Caki2 (cell line): ENCODE results near the gene PRKAR2B. TPM values are rescaled to one million over a fixed set of nuclear protein-coding genes. Genes with fewer than 3 reads are reported as not detected.
"Not testable (repeated sequence)": the region's sequence is repeated elsewhere in the genome, so short reads cannot be mapped to it uniquely, and the experiment has no call there.

Experiments
- DNase-seq: peaks from one replicate; pipeline ENCODE4 v3.0.0-alpha.2; 2015; ENCODE audit warnings: low read depth
- in situ Hi-C: cut with HindIII; loops from 2 replicates; pipeline ENCODE4 v1.10.0; 2016; ENCODE audit warnings: low sequenced_read_pairs, low pct_unique_long_range_greater_than_20kb, mixed read lengths
- total RNA-seq: library from RNA; depleted of rRNA; stranded (reverse); fragments of >200 nt; shearing (Covaris generic); gene quantifications from 2 replicates; pipeline ENCODE4 v1.2.3, GENCODE V29; 2014; ENCODE audit warnings: low replicate concordance

The PRKAR2B gene
- total RNA-seq, 1 experiment from 2014 or later = 14.0 TPM

DNA sequence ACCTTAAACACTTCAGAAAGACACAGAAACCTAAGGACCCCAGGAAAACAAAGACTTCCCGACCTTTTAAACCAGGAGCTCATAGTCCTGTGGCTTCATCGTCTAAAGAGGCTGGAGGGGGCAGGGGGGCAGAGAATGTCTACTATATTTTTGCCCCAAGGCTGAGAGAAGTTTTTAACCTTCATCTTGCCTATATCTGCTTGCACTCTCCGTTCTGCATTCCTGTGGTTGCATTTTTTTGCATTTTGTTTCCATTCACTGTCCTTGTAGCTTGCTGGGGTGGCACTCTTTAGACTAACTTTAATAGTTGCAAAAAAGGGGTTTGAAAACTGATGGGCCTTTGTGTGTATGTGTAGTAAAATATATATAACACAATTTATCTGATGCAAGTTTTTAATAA, 23.7 kb downstream of the PRKAR2B start:
- DNase-seq = no peak
- in situ Hi-C loops = no loop called here

DNA sequence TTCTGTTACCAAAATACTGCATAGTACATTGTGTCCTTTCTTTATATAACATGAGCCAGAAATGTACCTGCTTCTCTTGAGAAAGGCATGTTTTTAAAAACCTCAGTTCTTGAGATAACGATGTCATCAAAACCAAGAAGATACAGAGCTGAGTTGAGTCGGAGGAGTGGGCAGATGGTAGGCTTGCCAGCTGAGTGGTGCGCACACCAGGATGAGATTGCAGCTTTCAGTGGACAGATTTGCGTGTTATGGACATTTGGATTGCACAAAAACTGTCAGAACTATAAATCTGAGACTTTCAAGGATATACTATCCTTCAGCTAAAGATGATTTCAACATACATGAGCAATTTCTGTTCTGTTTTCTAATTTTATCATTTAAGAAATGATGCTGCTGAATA, 25.0 kb downstream of the PRKAR2B start:
- DNase-seq = no peak
- in situ Hi-C loops = no loop called here

DNA sequence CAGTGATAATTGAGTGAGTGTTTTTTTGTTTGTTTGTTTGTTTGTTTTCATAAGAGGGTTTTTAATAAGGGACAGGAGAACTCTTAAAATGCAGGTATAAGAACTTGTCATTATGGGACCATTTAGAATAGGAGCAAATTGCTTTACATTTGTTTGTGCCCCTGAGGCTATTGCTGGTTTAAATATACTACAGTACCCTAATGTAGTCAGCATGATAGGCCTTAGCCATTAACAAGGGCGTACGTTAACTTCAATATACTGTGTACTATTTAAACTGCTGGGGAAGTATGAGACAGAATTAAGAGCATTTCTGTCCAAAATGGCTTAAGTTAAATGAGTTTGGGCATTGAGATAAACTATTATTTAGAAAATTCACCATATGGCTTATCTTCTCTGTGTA, 26.2 kb downstream of the PRKAR2B start:
- in situ Hi-C loops = no loop called here
- no peak for DNase-seq

DNA sequence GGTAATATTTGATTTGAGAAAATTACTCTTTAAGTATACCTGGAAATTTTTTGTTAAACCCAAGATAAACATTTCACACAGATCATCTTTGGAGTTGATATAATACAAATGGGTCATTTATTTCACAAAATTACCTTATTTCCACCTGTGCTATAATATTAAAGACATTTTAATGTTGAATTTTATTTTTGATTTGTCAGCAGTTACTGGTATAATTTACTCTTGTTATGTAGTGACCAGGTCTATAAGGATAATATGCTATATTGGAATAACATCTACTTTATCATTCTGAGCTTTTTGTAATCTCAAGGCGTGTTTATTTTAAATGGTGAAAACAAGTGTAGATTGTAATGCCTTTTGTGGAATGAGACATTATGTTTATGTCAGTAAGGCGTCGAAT, 26.6 kb downstream of the PRKAR2B start:
- no peak for DNase-seq
- in situ Hi-C loops = no loop called here

DNA sequence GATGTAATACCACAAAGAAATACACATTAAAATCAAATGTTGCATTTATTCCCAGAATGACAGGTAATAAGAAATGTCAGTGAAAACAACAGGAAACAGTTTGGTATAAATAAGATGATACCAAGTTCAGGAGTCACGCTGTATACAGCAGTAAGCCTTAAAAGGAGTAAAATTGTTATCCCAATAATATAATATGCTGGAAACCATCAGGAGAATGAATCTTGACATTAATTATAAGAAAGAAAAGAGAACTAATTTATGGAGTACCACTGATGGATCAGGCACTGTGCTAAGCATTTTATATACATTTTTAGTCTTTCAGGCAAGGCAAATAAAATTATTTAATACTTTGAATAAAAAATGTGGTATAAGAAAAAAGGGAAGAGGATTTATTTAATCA, 27.6 kb downstream of the PRKAR2B start:
- in situ Hi-C loops = no loop called here
- DNase-seq = no peak

DNA sequence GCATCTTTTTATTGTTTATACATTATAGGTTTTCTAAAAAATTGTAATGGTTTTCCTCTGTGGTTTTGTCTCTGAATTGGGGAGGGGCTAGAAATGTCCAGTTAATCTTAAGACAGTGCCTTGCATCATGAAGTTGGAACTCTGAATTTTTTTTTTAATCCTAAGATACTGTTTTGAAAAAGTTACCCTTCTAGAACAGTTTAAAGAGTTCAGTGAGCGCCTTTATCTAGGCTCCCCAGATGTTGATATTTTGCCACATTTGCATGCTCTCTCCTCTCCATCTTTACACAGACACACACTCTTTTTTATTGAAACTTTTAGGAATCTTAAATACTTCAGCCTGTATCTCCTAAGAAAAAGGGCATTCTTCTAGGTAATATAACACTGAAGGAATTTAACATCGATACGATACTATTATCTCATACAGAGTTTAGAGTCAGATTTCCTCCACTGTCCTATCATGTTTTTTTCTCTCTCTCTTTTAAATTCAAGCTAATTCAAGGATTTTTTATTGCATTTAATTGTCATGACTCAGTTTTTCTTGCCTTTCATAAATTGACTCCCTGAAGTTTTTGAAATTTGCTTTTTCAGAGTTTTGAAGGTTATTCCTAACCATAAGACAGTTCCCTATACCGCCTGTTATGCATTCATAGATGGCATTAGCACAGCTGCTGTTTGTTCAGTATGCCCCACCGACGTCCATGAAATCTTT, 31.5 kb downstream of the PRKAR2B start:
- DNase-seq = no peak
- in situ Hi-C loops = no loop called here

DNA sequence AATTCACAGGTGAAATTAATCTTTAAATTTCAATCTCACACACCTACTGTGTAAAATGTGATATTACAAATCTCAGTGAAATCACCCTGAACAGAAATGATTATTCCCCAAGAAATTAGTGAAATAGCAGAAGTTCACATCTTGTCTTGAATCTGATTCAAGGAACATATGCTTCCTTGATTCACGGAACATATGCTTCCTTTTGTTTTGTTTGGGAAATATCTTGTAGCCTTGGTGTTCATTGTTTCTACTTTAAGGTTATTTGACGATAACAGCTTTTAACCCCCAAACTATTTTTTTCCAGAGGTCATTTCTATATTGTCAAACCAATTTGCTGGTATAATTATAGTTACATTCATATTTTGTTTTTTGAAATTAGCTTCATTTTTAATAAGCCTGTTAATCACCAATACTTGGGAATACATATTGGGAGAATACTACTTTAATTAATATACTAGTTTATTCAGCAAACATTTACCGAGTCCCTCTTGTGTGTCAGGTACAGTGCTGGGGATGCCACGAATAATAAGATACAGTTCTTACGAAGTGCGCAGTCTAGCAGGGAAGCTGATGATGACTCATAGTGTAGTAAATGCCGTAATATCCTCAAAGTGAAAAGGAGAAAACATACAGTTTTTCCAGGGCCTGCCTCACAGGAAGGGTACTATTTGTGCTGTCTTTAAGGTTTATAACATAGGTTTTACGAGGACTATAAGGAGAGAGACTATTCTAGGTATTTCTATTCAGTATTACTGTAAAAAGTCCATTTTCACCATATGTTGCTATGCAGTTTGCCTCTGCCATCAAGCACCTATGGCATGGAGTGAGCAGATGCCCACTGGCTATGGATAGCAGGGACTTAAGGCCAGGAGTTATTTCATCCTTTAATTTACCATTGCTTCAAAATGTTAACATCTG, 32.5 kb downstream of the PRKAR2B start:
- peak; percentile 18 for DNase-seq
- in situ Hi-C loops = no loop called here

DNA sequence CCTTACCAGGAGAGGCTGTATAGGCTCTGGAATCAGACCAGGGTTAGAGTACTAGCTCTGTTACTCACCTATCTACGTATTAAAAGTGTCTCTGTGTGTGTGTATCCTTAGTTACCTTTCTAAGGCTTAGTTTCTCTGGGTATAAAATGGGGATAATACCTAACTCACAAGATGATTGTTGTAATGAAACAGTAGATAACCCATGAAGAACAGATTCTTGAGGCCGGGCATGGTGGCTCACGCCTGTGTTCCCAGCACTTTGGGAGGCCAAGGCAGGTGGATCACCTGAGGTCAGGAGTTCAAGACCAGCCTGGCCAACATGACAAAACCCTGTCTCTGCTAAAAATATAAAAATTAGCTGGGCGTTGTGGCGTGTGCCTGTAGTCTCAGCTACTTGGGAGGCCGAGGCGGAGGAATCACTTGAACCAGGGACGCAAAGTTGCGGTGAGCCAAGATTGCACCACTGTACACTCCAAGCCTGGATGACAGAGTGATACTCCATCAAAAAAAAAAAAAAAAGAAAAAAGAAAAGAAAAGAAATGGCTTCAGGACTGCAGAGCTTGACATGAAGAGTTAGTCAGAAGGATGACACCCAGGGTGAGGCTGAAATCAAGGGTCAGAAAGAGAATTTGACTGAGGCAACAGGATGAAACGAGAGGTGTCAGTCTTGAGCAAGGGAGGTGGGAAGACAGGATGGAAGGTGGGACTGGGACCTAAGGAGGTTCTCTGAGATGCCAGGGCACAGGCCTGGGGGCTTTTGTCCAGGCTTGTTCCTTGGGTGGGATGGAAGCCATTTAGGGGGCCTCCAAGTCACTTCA, 33.4 kb downstream of the PRKAR2B start:
- in situ Hi-C loops = no loop called here
- DNase-seq = no peak

DNA sequence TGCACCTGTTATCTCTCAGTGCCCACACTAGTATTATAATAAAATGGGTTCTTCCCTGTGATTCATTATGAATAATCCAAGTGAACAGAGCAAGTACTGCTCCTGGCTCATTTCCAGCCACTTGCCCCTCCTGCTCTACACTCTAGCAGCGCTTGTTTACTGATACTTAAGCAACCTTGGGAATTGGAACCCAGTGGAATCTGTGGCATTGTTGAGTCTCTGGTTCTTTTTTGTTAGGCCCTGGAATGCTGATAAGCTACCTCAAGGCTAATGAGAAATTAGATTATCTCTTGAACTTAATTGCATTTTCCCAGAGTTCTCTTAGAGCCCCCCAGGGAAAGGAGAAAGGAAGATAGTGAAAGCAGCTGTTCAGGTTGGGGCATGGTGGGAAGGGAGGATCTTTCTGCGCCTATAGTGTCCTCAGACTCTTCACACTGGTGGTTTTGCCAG, 34.0 kb downstream of the PRKAR2B start:
- in situ Hi-C loops = no loop called here
- peak; percentile 36 for DNase-seq

DNA sequence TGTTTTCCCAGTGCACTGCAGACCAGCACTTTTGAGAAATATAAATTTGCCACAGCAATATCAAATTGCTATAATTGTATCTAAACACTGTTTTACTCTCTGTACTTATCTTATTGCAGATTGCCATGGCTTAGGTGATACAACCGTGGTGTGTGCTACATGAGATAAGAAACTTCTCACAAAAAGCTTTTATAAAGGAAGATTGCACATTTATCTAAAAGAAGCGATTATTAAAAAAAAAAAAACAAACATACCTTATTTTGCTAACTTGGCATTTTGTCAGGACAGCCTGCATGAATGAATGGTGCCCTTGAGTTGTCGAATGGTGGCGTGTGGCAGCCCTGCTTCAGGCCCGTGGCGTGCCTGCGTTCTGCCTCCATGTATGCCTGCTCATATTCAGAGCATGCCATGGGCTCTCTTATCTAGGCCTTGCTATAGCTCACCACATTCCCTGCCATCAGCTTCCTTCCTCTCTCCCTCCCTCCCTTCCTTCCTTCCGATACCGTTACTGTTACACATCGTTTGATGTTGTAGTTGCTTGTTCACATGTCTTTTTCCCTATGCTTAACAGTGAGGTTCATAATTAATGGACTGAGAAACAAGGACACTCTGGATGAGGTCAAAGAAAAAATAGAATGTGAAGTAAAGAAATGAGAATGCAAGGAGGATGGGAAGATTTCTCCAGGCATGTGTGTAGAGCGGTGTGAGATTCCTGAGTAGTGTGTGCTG, 34.9 kb downstream of the PRKAR2B start:
- in situ Hi-C loops = no loop called here

DNA sequence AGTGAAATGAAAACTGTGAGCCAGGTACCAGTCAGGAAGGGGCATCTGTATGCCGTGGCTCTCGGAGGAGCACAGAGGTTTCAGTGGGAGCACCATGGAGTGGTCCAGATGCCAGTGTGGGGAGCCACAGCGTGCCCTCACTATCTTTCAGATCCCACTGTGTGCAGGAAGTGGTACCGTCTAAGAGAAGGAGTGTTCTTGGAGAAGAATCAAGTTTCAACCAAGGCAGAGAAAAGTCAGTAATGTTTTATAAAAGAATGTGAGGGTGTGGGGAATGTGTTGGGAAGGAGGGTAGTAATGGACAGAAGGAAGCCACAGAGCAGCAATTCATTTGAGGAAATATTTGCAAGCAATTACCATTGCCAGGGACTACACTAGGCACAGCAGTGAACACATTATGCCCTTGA, 35.6 kb downstream of the PRKAR2B start:
- DNase-seq = no peak
- in situ Hi-C loops = no loop called here

More for the DNA sequence above, 34.9 kb downstream of the PRKAR2B start:
- no peak for DNase-seq

DNA sequence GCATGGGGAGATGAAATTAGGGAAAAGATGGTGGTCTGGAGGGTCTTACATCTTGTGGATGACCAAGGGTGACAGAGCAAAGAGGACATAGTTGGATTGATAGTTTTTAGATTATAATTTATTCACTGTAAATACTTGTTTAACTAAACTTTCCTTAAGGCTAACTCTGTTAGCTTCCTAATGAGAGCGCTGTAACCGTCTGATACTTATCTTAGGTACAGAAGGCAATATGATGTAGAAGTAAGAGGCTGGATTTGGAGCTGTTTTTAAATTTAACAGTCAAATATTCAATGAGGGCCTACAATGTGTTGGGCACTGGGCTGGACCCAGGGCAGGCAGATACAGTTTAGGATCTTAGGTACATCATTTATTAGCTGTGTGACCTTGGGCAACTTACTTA, 36.0 kb downstream of the PRKAR2B start:
- in situ Hi-C loops = no loop called here
- DNase-seq = no peak

DNA sequence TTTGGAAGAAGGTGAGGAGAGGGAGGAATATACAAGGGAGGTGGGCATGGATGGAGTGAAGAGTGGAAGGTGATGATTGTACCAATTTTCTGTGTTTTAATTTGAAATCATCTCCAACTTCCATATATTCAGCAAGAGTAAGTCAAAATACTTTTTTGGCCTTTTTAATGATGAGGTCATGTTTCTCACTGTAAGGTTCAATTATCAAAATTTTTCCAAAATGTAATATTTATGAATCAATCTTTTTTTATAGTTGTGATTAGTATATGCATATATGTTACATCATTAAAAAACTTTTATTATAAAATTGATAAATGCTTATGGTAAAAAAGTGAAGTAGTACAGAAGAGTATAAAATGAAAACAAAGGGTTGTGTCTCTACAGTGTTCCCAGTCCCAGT, 40.7 kb downstream of the PRKAR2B start:
- DNase-seq = no peak
- in situ Hi-C loops = no loop called here

DNA sequence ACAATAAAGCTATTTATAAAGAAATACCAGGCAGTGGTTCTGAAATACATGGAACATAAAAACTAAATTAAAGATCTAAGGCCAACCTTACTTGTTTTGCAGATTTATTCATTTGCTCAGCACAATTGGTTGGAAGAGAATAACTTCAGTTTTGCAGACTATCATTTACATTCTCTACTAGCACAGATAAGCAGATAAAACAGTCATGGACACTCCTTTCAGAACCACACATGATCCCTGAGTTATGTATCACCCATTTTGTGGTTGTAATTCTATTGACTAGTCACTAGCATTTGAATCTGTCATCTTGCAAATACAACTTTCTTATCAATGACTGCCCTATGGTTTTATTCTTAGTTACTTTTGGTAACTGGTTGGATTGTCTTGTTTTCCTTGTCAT, 45.1 kb downstream of the PRKAR2B start:
- DNase-seq = no peak
- in situ Hi-C loops = no loop called here

DNA sequence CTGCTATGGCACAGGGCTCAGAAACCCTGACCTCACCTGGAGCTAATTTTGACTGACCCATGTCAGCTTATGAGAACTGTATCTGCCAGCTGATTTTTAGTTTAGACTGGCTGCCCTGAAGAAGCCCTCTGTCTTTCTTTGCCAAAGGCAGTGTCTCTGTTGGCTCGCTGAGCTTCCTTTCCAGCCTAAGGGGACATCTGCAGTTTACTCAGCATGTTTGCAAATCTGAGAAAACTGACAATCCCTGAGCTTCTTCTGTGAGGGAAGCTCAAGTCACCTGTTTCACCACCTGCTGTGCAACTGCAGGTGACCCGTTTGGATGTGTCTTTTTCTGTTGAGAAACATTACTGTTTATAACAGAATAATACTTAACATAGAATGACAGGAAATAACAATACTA, 46.0 kb downstream of the PRKAR2B start:
- in situ Hi-C loops = no loop called here
- no peak for DNase-seq

DNA sequence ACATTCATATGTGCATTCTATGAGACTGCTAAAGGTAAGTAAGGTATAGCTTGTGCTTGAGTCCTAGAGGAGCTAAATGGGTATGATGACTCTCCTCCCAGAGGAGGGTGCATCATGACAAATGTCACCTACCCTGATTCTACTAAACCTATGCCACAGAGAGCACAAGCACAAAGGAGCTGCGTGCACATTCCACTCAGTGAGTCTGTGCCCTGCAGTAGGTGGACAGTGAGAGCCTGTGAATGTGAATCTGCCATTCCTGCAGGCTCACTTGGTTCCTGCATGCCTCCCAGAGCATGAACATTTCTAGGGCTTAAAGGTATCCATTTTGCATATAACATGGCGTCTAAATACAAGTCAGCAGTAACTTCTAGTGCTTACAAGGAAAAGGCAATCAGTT, 46.8 kb downstream of the PRKAR2B start:
- in situ Hi-C loops = no loop called here
- DNase-seq = no peak

DNA sequence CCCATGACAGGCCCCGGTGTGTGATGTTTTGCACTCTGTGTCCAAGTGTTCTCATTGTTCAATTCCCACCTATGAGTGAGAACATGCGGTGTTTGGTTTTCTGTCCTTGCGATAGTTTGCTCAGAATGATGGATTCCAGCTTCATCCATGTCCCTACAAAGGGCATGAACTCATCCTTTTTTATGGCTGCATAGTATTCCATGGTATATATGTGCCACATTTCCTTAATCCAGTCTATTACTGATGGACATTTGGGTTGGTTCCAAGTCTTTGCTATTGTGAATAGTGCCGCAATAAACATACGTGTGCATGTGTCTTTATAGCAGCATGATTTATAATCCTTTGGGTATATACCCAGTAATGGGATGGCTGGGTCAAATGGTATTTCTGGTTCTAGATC, 49.2 kb downstream of the PRKAR2B start:
- in situ Hi-C loops = not testable (repeated sequence)

DNA sequence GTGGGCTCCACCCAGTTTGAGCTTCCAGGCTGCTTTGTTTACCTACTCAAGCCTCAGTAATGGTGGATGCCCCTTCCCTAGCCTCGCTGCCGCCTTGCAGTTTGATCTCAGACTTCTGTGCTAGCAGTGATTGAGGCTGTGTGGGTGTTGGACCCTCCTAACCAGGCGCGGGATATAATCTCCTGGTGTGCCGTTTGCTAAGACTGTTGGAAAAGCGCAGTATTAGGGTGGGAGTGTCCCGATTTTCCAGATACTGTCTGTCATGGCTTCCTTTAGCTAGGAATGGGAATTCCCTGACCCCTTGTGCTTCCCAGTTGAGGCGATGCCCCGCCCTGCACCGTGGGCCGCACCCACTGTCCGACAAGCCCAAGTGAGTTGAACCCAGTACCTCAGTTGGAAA, 54.6 kb downstream of the PRKAR2B start:
- in situ Hi-C loops, DNase-seq: not testable (repeated sequence)

More for the DNA sequence above, 49.2 kb downstream of the PRKAR2B start:
- DNase-seq = not testable (repeated sequence)
